Erythroblast (primary cell): Measurements from ENCODE around the gene FNDC3B.

Source experiments
- DNase-seq, 2 experiments: peaks; one replicate each; lab custom pipeline; 2025; lab: John Stamatoyannopoulos, UW
- GATA1 ChIP-seq: IDR thresholded peaks from 2 replicates; pipeline ENCODE4 v1.6.1; 2011; ENCODE audit warnings: low read depth, mild to moderate bottlenecking, control low read depth, low read length, moderate library complexity
- POLR2A ChIP-seq: IDR thresholded peaks from 2 replicates; pipeline ENCODE4 v1.6.1; 2011; ENCODE audit warnings: mild to moderate bottlenecking, low read length

Gene FNDC3B

DNA sequence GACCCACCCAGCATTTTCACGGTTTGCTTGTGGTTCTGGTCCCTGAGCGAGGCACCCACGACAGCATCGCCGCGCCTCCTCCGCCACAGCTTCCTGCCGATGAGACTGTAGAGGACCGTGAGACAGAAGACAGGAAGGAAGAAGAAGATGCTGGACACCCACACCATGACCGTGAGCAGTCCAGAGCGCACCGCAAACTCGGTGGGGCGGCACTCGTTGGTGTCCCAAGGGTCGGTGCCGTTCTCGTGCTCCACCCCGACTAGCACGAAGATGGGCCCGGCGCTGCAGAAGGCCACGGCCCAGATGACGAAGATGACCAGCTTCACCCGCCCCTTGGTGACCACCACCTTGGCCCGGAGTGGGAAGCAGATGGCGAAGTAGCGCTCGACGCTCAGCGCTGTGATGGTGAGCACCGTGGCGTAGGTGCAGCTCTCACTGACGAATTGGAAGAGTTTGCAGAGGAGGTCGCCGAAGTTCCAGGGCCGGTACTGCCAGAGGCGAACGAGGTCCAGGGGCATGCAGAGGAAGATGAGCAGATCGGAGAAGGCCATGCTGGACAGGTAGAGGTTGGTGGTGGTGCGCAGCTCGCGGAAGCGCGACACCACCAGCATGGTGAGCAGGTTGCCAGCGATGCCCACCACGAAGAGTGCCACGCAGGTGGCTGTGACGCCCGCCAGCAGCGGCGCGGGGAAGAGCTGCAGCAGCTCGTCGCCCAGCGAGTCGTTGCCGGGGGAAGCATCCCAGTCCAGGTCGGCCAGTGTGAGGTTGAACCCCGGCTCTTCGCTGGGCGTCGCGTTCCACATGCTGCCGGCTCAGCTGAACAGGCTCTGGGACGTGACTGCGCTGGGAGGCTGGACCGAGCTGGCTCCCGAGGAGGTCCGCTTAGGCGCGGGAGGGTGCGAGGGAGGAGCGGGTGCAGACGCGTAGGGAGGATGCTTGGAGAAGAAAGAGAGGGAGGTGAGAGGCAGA is 408.5 kb downstream of the FNDC3B start, which contains the start of gene GHSR:
TSS of gene GHSR (minus strand) at position 846 of the 969 bp plus-strand sequence. CDS start at position 803, 43 bp downstream.
- no peak for DNase-seq
- TF ChIP-seq GATA1, result no peak

DNA sequence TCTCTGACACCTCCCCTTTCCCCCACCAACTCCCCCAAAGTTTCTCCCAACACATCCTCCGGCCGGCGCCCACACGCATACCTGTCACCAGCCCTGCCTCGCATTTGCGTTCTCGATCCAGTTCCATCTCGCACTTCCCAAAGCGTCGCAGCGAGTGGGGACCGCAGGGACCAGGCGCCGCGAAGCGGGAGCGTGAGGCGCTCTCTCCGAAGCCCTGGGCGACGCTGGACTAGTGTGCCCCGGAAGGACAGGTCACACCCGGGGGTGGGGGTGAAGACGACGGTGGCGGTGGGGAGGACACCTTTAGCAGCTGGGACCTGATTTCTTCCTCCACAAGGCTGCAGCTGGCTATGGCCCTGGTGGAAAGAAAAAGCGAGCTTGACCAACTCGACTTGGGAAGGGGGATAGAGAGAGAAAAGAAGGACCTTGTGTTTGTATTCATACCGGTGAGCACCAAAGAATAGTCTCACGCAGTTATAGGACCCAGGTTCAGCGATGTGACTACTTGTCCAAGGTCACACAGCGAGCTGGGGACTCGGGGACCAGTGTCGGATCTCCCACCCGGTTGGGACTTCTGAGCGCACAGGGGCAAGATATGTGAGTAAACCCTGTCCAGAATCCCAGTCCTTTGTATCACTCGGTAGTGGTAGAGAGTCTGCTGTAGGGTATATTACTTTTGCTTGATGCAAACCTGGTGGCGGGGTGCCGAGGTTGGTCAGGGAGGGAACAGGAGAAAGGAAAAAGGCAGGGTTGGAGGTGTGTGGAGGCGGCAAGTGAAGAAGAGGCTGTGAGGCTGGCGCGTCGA is 409.5 kb downstream of the FNDC3B start:
- TF ChIP-seq POLR2A (no peak), GATA1 (no peak)
- DNase-seq, result no peak

DNA sequence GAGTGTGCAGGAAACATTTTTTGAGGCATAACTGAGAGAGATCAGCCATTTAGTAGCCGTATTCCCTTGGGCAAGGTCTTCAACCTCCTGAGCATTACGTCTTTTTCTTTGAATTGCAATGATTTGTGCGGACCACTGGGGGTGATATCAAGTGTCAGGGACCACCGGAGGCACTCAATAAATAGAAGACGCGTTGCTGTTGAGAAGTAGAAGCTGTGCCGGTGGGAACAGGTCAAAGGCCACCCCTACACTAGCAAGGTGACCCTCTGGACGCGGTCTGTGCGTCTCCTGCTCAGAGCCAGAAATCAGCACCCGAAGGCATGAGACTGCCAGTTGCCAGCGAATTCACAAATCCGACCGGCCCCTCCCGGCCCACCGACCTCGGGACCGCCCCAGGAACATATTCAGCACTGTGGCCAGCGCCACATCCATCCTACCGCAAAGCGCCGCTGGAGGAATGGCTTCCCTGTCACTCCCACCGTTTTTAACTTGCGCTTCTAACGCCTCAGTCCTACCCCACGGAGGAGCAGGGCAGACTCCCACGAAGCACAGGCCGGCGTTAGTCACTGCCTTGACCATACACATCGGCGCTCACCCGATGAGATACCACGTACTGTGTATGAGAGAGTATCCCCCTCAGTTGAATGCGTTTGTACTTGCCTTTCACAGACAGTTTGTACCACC is 410.2 kb downstream of the FNDC3B start:
- peak; percentile 14 to 36 for DNase-seq
- TF ChIP-seq POLR2A (no peak), GATA1 (no peak)
